Lower lobe of right lung (tissue), 2 donors: ENCODE data around the gene KL. TPM values are rescaled to one million over a fixed set of nuclear protein-coding genes. Genes with fewer than 3 reads are reported as not detected.

Source experiments
- ATAC-seq, 2 donors: fragments of 200-7000 bp; cut with Tn5 transposase; one replicate each; pipeline ENCODE4 v1.9.1; 2020 to 2022; ENCODE audit warnings: mild to moderate bottlenecking in 2 of 2, moderate library complexity in 2 of 2
- DNase-seq: peaks from one replicate; pipeline ENCODE4 v3.0.0-alpha.2; 2020
- H3K27ac ChIP-seq: fragments of 200-600 bp; one replicate; pipeline ENCODE4 v1.8.0; 2022
- H3K27me3 ChIP-seq: fragments of 200-600 bp; one replicate; pipeline ENCODE4 v1.8.0; 2022; ENCODE audit warnings: low read depth
- H3K36me3 ChIP-seq: fragments of 200-600 bp; one replicate; pipeline ENCODE4 v1.8.0; 2022; ENCODE audit warnings: mild to moderate bottlenecking
- H3K4me1 ChIP-seq: fragments of 200-600 bp; one replicate; pipeline ENCODE4 v1.8.0; 2022
- H3K4me3 ChIP-seq: fragments of 200-600 bp; one replicate; pipeline ENCODE4 v1.8.0; 2022; ENCODE audit warnings: mild to moderate bottlenecking
- H3K9me3 ChIP-seq: fragments of 200-600 bp; one replicate; pipeline ENCODE4 v1.8.0; 2022
- intact Hi-C: fragments of 100-400 bp; cut with DNase I; formaldehyde crosslinking; loops from one replicate; pipeline ENCODE4 v1.11.0; 2022
- total RNA-seq: library from RNA; stranded (reverse); fragmentation: NEBNext Ultra II Directional; extraction: Animal tissue kit (Norgen Biotek cat#: 25700); gene quantifications from one replicate; pipeline ENCODE4 v1.2.1, GENCODE V29; 2021
- TF ChIP-seq, protein P1 (sequence below): fragments of 200-600 bp; IDR thresholded peaks from one replicate; pipeline ENCODE4 v1.8.0; 2022; ENCODE audit warnings: antibody characterized with exemption, mild to moderate bottlenecking
- donor health status: DM: no; HTN: yes; CAD: no; lungs with severe emphysema.

The KL gene
- total RNA-seq, 1 donor from 2014 or later, result 14.7 TPM

DNA sequence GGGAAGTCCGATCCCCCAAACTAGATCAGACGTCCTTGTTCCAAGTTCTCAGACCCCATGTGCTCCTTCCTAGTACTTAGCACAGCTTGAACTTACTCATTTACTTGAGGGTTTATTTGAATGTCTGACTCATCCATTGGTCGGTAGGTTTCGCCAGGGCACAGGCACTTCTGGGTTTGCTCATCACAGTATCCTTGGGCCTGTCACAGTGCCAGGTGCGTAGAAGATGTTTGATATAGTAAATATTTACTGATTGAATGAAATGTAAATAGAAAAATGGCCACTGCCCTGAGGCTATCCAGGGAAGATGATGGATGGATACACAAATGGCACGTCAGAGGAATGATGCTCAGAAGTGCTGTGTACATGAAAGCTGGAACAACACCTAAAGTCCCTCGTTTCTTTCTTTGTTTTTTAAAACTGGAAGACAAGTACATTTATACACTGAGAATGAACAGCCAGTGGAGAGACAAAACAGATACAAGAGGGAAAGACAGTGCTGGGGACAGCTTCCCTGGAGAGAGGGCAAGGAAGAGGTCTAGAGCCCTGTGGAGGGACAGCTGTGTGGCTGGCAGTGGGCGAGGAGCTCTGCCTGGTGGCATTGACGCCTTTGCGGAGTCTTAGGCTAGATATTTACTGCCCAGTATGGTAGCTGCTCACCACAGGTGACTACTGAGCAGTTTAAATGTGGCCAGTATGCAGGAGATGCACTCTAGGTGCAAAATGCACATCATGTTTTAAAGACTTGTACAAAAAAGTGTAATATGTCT lies 31.2 kb upstream of the KL start:
- Histone ChIP-seq H3K36me3 (no peaks in the 10 kb centered on the region), H3K4me1 (no peaks in the 10 kb centered on the region), H3K27me3 (no peaks in the 10 kb centered on the region), H3K4me3 (no peak overlapping the region), H3K9me3 (peaks cover 8% of the 10 kb centered on the region), H3K27ac (no peak overlapping the region)
- intact Hi-C loops, result no loop called here
- ATAC-seq, result no peak
- DNase-seq, result no peak
- TF ChIP-seq, protein P1, sequence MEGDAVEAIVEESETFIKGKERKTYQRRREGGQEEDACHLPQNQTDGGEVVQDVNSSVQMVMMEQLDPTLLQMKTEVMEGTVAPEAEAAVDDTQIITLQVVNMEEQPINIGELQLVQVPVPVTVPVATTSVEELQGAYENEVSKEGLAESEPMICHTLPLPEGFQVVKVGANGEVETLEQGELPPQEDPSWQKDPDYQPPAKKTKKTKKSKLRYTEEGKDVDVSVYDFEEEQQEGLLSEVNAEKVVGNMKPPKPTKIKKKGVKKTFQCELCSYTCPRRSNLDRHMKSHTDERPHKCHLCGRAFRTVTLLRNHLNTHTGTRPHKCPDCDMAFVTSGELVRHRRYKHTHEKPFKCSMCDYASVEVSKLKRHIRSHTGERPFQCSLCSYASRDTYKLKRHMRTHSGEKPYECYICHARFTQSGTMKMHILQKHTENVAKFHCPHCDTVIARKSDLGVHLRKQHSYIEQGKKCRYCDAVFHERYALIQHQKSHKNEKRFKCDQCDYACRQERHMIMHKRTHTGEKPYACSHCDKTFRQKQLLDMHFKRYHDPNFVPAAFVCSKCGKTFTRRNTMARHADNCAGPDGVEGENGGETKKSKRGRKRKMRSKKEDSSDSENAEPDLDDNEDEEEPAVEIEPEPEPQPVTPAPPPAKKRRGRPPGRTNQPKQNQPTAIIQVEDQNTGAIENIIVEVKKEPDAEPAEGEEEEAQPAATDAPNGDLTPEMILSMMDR, result no peak

DNA sequence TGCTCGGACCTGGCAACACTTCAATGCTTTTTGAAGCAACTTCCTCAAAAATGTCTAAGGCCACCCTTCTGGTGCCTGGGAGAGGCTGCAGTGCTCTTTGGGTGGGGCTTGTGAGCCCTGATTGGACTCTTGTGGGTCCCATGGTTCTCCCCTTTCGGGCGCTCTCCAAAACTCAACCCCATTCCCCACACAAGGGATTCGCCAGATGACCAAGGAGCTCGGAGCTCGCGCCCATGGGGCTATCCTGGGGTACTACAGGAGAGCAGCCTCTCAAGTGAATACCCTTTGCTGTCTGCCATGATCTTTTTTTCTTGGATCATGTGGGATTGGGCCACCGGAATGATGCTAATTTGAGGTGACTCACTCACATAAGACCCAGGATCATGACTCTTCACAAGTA lies 29.7 kb upstream of the KL start:
- Histone ChIP-seq H3K27me3 (no peaks in the 10 kb centered on the region), H3K4me1 (no peaks in the 10 kb centered on the region), H3K36me3 (no peaks in the 10 kb centered on the region), H3K27ac (no peak overlapping the region), H3K9me3 (peaks cover 8% of the 10 kb centered on the region), H3K4me3 (no peak overlapping the region)
- intact Hi-C loops, result no loop called here
- ATAC-seq (no peak), DNase-seq (no peak)
- TF ChIP-seq, protein P1, result no peak

DNA sequence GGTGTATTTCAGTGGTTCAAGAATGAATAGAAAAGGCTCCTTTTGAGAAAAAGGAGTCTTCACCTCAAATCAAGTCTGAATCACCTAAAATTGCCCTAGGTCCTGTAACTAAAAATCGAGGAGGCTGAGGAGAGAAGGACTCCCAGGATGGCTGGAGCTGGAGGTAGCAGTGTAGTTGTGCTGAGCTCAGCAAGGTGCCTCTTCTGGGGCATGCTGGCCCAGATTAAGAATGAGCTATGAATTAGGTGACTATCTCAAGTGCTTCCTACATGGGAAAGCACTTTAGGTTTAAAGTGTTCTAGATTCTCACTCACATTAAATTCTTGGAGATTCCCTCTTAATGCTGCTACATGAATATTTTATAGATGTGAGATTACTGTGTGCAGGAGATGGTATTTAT lies 28.8 kb upstream of the KL start:
- H3K4me1 ChIP-seq, result no peaks in the 10 kb centered on the region
- TF ChIP-seq, protein P1, result no peak
- intact Hi-C loops, result no loop called here
- H3K9me3 ChIP-seq, result peaks cover 8% of the 10 kb centered on the region
- H3K27me3 ChIP-seq, result no peaks in the 10 kb centered on the region
- DNase-seq, result no peak
- no peak for ATAC-seq
- no peaks in the 10 kb centered on the region for H3K36me3 ChIP-seq
- no peak overlapping the region for H3K4me3 ChIP-seq
- no peak overlapping the region for H3K27ac ChIP-seq

DNA sequence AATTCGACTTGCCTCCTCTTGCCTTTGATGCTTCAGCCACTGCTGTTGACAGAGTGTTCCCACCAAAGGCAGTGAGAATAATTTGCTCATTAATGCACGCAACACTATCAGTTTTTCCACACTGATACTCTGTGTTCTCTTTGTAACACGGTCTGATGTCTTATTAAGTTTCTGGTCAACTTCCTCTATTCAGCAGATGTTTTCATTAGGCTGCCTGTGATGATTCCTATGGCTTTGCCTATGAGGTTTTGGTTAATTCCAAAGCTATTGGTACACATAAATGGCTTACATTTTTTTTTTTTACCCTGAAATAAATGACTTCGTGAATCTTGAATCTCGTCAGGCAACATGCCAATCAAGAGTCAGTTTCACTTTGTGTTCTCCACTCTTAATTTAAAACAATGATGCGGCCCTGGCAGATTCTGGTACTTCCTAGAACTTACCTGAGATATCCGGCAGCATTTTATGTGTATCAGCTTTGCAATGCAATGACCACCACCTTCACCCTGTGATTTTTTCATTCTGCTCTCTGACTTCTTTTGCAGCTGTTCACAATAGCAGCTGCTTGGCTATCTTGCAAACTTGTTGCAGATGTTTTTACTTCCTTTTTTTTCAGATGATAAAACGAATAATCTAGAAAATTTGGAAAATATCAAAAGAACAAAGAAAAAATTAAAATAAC lies 27.5 kb upstream of the KL start:
- TF ChIP-seq, protein P1, result no peak
- no peak overlapping the region for H3K27ac ChIP-seq
- H3K4me3 ChIP-seq, result peak overlapping the region; percentile 12
- H3K27me3 ChIP-seq, result no peaks in the 10 kb centered on the region
- intact Hi-C loops, result no loop called here
- H3K36me3 ChIP-seq, result no peaks in the 10 kb centered on the region
- DNase-seq (no peak), ATAC-seq (no peak)
- peaks cover 8% of the 10 kb centered on the region for H3K9me3 ChIP-seq
- H3K4me1 ChIP-seq, result no peaks in the 10 kb centered on the region

DNA sequence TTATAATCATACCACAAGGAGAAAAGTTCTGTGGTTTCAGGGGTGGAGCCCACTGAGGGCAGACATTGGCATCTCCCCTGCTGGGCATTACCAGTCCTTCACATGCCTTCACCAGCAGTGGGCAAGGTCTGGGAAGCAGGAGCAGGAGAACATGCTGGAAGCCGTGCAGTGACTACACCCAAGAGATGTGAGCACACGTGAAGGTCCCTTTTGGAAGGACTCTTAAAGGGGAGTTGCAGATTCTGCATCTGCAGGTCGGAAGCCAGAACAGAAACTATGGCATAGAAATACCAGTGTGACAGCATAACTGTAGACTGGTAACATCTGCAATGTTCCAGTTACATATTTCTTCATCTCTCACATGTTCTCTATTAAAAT lies 26.9 kb upstream of the KL start:
- H3K27me3 ChIP-seq, result no peaks in the 10 kb centered on the region
- H3K9me3 ChIP-seq, result peaks cover 8% of the 10 kb centered on the region
- DNase-seq (no peak), ATAC-seq (no peak)
- intact Hi-C loops, result no loop called here
- H3K4me1 ChIP-seq, result no peaks in the 10 kb centered on the region
- no peak overlapping the region for H3K4me3 ChIP-seq
- H3K27ac ChIP-seq, result no peak overlapping the region
- no peaks in the 10 kb centered on the region for H3K36me3 ChIP-seq
- TF ChIP-seq, protein P1, result no peak
